ENCODE measurements around the gene GP1BA. TPM values are rescaled to one million over a fixed set of nuclear protein-coding genes. Genes with fewer than 3 reads are reported as not detected.

The GP1BA gene
- total RNA-seq, 1 donor from 2014 or later: under 0.01 TPM

GRCh38 chr17:4936436-4936835 is 4.4 kb downstream of the GP1BA start:
- H3K4me1 ChIP-seq (ENCODE audit: control insufficient read depth in 3 of 3, insufficient read depth in 3 of 3, low read length in 3 of 3): peaks cover 58 to 64% (median 62%) of the 10 kb centered on the region in 3 donors
- no peaks in the 10 kb centered on the region for H3K9me3 ChIP-seq (ENCODE audit: control insufficient read depth in 3 of 3, low read length in 3 of 3)
- H3K36me3 ChIP-seq (ENCODE audit: control insufficient read depth in 3 of 3, insufficient read depth in 3 of 3, low read length in 3 of 3): peaks cover 19 to 32% (median 28%) of the 10 kb centered on the region in 3 donors
- H3K27ac ChIP-seq (ENCODE audit: low read depth, low read length): peak overlapping the region; percentile 92
- peak overlapping the region; percentile 3 to 99 (median 43) for H3K9ac ChIP-seq (ENCODE audit: low read depth in 1 of 3, low read length in 3 of 3)
- peak overlapping the region in 1 of 3 donors; percentile 41 for H3K4me3 ChIP-seq (ENCODE audit: low read length in 3 of 3)
- no peaks in the 10 kb centered on the region for H3K27me3 ChIP-seq (ENCODE audit: control insufficient read depth in 3 of 3, insufficient read depth in 3 of 3, low read length in 3 of 3)

- H3K4me3 ChIP-seq (ENCODE audit: low read length in 3 of 3): no peak overlapping the region
- peak overlapping the region; percentile 43 to 99 (median 46) for H3K9ac ChIP-seq (ENCODE audit: low read depth in 1 of 3, low read length in 3 of 3)
- peak overlapping the region; percentile 92 for H3K27ac ChIP-seq (ENCODE audit: low read depth, low read length)
- H3K36me3 ChIP-seq (ENCODE audit: control insufficient read depth in 3 of 3, insufficient read depth in 3 of 3, low read length in 3 of 3): peaks cover 27 to 40% (median 34%) of the 10 kb centered on the region in 3 donors
- H3K9me3 ChIP-seq (ENCODE audit: control insufficient read depth in 3 of 3, low read length in 3 of 3): no peaks in the 10 kb centered on the region
- peaks cover 62 to 71% (median 68%) of the 10 kb centered on the region in 3 donors for H3K4me1 ChIP-seq (ENCODE audit: control insufficient read depth in 3 of 3, insufficient read depth in 3 of 3, low read length in 3 of 3)
- H3K27me3 ChIP-seq (ENCODE audit: control insufficient read depth in 3 of 3, insufficient read depth in 3 of 3, low read length in 3 of 3): no peaks in the 10 kb centered on the region
These were observed 5.5 kb downstream of the GP1BA start for GRCh38 chr17:4937553-4937952.

- H3K9ac ChIP-seq (ENCODE audit: low read depth in 1 of 3, low read length in 3 of 3): peak overlapping the region; percentile 94 to 99 (median 98)
- H3K27ac ChIP-seq (ENCODE audit: low read depth, low read length): peak overlapping the region; percentile 92
- no peaks in the 10 kb centered on the region for H3K9me3 ChIP-seq (ENCODE audit: control insufficient read depth in 3 of 3, low read length in 3 of 3)
- H3K4me3 ChIP-seq (ENCODE audit: low read length in 3 of 3): peak overlapping the region; percentile 81 to 98 (median 91)
- H3K36me3 ChIP-seq (ENCODE audit: control insufficient read depth in 3 of 3, insufficient read depth in 3 of 3, low read length in 3 of 3): peaks cover 32 to 45% (median 39%) of the 10 kb centered on the region in 3 donors
- H3K4me1 ChIP-seq (ENCODE audit: control insufficient read depth in 3 of 3, insufficient read depth in 3 of 3, low read length in 3 of 3): peaks cover 62 to 76% (median 67%) of the 10 kb centered on the region in 3 donors
- H3K27me3 ChIP-seq (ENCODE audit: control insufficient read depth in 3 of 3, insufficient read depth in 3 of 3, low read length in 3 of 3): no peaks in the 10 kb centered on the region
These were observed 6.0 kb downstream of the GP1BA start for GRCh38 chr17:4938069-4938491.

GRCh38 chr17:4938688-4939545 is 6.8 kb downstream of the GP1BA start:
- Histone ChIP-seq H3K4me3 (ENCODE audit: low read length in 3 of 3) (peak overlapping the region; percentile 81 to 98 (median 91)), H3K9me3 (ENCODE audit: control insufficient read depth in 3 of 3, low read length in 3 of 3) (no peaks in the 10 kb centered on the region), H3K27me3 (ENCODE audit: control insufficient read depth in 3 of 3, insufficient read depth in 3 of 3, low read length in 3 of 3) (no peaks in the 10 kb centered on the region), H3K9ac (ENCODE audit: low read depth in 1 of 3, low read length in 3 of 3) (peak overlapping the region; percentile 94 to 99 (median 98)), H3K4me1 (ENCODE audit: control insufficient read depth in 3 of 3, insufficient read depth in 3 of 3, low read length in 3 of 3) (peaks cover 61 to 80% (median 69%) of the 10 kb centered on the region in 3 donors), H3K36me3 (ENCODE audit: control insufficient read depth in 3 of 3, insufficient read depth in 3 of 3, low read length in 3 of 3) (peaks cover 40 to 53% (median 45%) of the 10 kb centered on the region in 3 donors), H3K27ac (ENCODE audit: low read depth, low read length) (peak overlapping the region; percentile 92)

GRCh38 chr17:4939546-4939795 is 7.4 kb downstream of the GP1BA start:
- Histone ChIP-seq H3K9me3 (ENCODE audit: control insufficient read depth in 3 of 3, low read length in 3 of 3) (no peaks in the 10 kb centered on the region), H3K36me3 (ENCODE audit: control insufficient read depth in 3 of 3, insufficient read depth in 3 of 3, low read length in 3 of 3) (peaks cover 45 to 58% (median 50%) of the 10 kb centered on the region in 3 donors), H3K4me1 (ENCODE audit: control insufficient read depth in 3 of 3, insufficient read depth in 3 of 3, low read length in 3 of 3) (peaks cover 55 to 76% (median 65%) of the 10 kb centered on the region in 3 donors)

GRCh38 chr17:4939796-4940554 is 7.9 kb downstream of the GP1BA start, which contains the start of the genes RNF167 and SLC25A11:
RNF167 (plus strand) TSS chr17:4940268; CDS start chr17:4940910, 642 bp downstream.
SLC25A11 (minus strand) TSS chr17:4940046; CDS start chr17:4939910, 136 bp downstream.
- Histone ChIP-seq H3K27me3 (ENCODE audit: control insufficient read depth in 3 of 3, insufficient read depth in 3 of 3, low read length in 3 of 3) (no peaks in the 10 kb centered on the region), H3K36me3 (ENCODE audit: control insufficient read depth in 3 of 3, insufficient read depth in 3 of 3, low read length in 3 of 3) (peaks cover 50 to 63% (median 55%) of the 10 kb centered on the region in 3 donors), H3K4me3 (ENCODE audit: low read length in 3 of 3) (peak within 1 kb of the TSS; percentile 81 to 98 (median 91)), H3K9ac (ENCODE audit: low read depth in 1 of 3, low read length in 3 of 3) (peak within 1 kb of the TSS; percentile 94 to 99 (median 98)), H3K4me1 (ENCODE audit: control insufficient read depth in 3 of 3, insufficient read depth in 3 of 3, low read length in 3 of 3) (peaks cover 56 to 79% (median 66%) of the 10 kb centered on the region in 3 donors), H3K9me3 (ENCODE audit: control insufficient read depth in 3 of 3, low read length in 3 of 3) (no peaks in the 10 kb centered on the region), H3K27ac (ENCODE audit: low read depth, low read length) (peak within 1 kb of the TSS; percentile 92)

More at GRCh38 chr17:4939546-4939795, 7.4 kb downstream of the GP1BA start:
- Histone ChIP-seq H3K4me3 (ENCODE audit: low read length in 3 of 3) (peak overlapping the region; percentile 81 to 98 (median 91)), H3K9ac (ENCODE audit: low read depth in 1 of 3, low read length in 3 of 3) (peak overlapping the region; percentile 94 to 99 (median 98)), H3K27ac (ENCODE audit: low read depth, low read length) (peak overlapping the region; percentile 92), H3K27me3 (ENCODE audit: control insufficient read depth in 3 of 3, insufficient read depth in 3 of 3, low read length in 3 of 3) (no peaks in the 10 kb centered on the region)

- Histone ChIP-seq H3K27me3 (ENCODE audit: control insufficient read depth in 3 of 3, insufficient read depth in 3 of 3, low read length in 3 of 3) (no peaks in the 10 kb centered on the region), H3K9me3 (ENCODE audit: control insufficient read depth in 3 of 3, low read length in 3 of 3) (no peaks in the 10 kb centered on the region), H3K36me3 (ENCODE audit: control insufficient read depth in 3 of 3, insufficient read depth in 3 of 3, low read length in 3 of 3) (peaks cover 54 to 67% (median 60%) of the 10 kb centered on the region in 3 donors), H3K27ac (ENCODE audit: low read depth, low read length) (peak overlapping the region; percentile 92), H3K4me1 (ENCODE audit: control insufficient read depth in 3 of 3, insufficient read depth in 3 of 3, low read length in 3 of 3) (peaks cover 59 to 81% (median 68%) of the 10 kb centered on the region in 3 donors), H3K4me3 (ENCODE audit: low read length in 3 of 3) (peak overlapping the region; percentile 81 to 95 (median 91)), H3K9ac (ENCODE audit: low read depth in 1 of 3, low read length in 3 of 3) (peak overlapping the region; percentile 94 to 99 (median 98))
These were observed 8.7 kb downstream of the GP1BA start for GRCh38 chr17:4940555-4941318.

GRCh38 chr17:4941319-4941610 is 9.2 kb downstream of the GP1BA start:
- Histone ChIP-seq H3K9ac (ENCODE audit: low read depth in 1 of 3, low read length in 3 of 3) (peak overlapping the region; percentile 94 to 99 (median 98)), H3K4me1 (ENCODE audit: control insufficient read depth in 3 of 3, insufficient read depth in 3 of 3, low read length in 3 of 3) (peaks cover 59 to 81% (median 68%) of the 10 kb centered on the region in 3 donors), H3K36me3 (ENCODE audit: control insufficient read depth in 3 of 3, insufficient read depth in 3 of 3, low read length in 3 of 3) (peaks cover 55 to 65% (median 59%) of the 10 kb centered on the region in 3 donors), H3K4me3 (ENCODE audit: low read length in 3 of 3) (peak overlapping the region; percentile 81 to 95 (median 91)), H3K27ac (ENCODE audit: low read depth, low read length) (peak overlapping the region; percentile 92), H3K9me3 (ENCODE audit: control insufficient read depth in 3 of 3, low read length in 3 of 3) (no peaks in the 10 kb centered on the region), H3K27me3 (ENCODE audit: control insufficient read depth in 3 of 3, insufficient read depth in 3 of 3, low read length in 3 of 3) (no peaks in the 10 kb centered on the region)

GRCh38 chr17:4942760-4943508 is 10.9 kb downstream of the GP1BA start:
- Histone ChIP-seq H3K36me3 (ENCODE audit: control insufficient read depth in 3 of 3, insufficient read depth in 3 of 3, low read length in 3 of 3) (peaks cover 46 to 54% (median 46%) of the 10 kb centered on the region in 3 donors), H3K9ac (ENCODE audit: low read depth in 1 of 3, low read length in 3 of 3) (peak overlapping the region in 1 of 3 donors; percentile 33)

More at GRCh38 chr17:4942760-4943508, 10.9 kb downstream of the GP1BA start:
- Histone ChIP-seq H3K4me3 (ENCODE audit: low read length in 3 of 3) (no peak overlapping the region), H3K27ac (ENCODE audit: low read depth, low read length) (no peak overlapping the region), H3K4me1 (ENCODE audit: control insufficient read depth in 3 of 3, insufficient read depth in 3 of 3, low read length in 3 of 3) (peaks cover 56 to 76% (median 59%) of the 10 kb centered on the region in 3 donors), H3K9me3 (ENCODE audit: control insufficient read depth in 3 of 3, low read length in 3 of 3) (no peaks in the 10 kb centered on the region), H3K27me3 (ENCODE audit: control insufficient read depth in 3 of 3, insufficient read depth in 3 of 3, low read length in 3 of 3) (no peaks in the 10 kb centered on the region)
